GM12878 (cell line): ENCODE data around the gene AIFM3.

Experiments used
- BACH1 ChIP-seq: fragments of 450-650 bp; IDR thresholded peaks from 2 replicates; pipeline ENCODE4 v1.6.1; 2017; ENCODE audit warnings: mild to moderate bottlenecking, borderline replicate concordance
- BRCA1 ChIP-seq: IDR thresholded peaks from 2 replicates; pipeline ENCODE4 v1.6.1; 2011; ENCODE audit warnings: low read depth, low read length, improper control_type of control experiment
- CEBPB ChIP-seq, 2 experiments: fragments of 150-350 bp in 1 of 2; IDR thresholded peaks; 2 replicates each; pipeline ENCODE4 v1.6.1; 2012 to 2014; ENCODE audit warnings: low read depth in 2 of 2, low read length in 2 of 2, borderline replicate concordance in 1 of 2, inconsistent platforms in 1 of 2
- CTCF ChIP-seq, 3 experiments: IDR thresholded peaks in 2 of 3; conservative IDR thresholded peaks in 1 of 3; 2 replicates each; pipeline ENCODE4 v1.5.1; 2011; ENCODE audit warnings: low read depth in 3 of 3, low read length in 3 of 3, mild to moderate bottlenecking in 3 of 3, control low read depth in 2 of 3, moderate library complexity in 2 of 3, inconsistent platforms in 1 of 3, mixed read lengths in 1 of 3; ENCODE audit not compliant: control insufficient read depth in 2 of 3, insufficient read depth in 1 of 3; ENCODE audit errors: extremely low read depth in 1 of 3
- EED ChIP-seq: sonication (generic); IDR thresholded peaks from 2 replicates; pipeline ENCODE4 v1.6.1; 2016; ENCODE audit warnings: antibody characterized with exemption, low read depth
- GATAD2B ChIP-seq: fragments of 450-650 bp; conservative IDR thresholded peaks from 2 replicates; pipeline ENCODE4 v1.6.1; 2017; ENCODE audit warnings: low read depth, mild to moderate bottlenecking, moderate library complexity
- NFYA ChIP-seq: IDR thresholded peaks from 2 replicates; pipeline ENCODE4 v1.6.1; 2011; ENCODE audit warnings: low read depth, mild to moderate bottlenecking, low read length, improper control_type of control experiment, borderline replicate concordance
- PML ChIP-seq: IDR thresholded peaks from 2 replicates; pipeline ENCODE4 v1.6.1; 2012; ENCODE audit warnings: low read length, inconsistent platforms
- SMAD1 ChIP-seq: fragments of 450-650 bp; IDR thresholded peaks from 2 replicates; pipeline ENCODE4 v1.6.1; 2018; ENCODE audit warnings: mild to moderate bottlenecking, low read depth; ENCODE audit not compliant: partially characterized antibody
- SMC3 ChIP-seq: IDR thresholded peaks from 2 replicates; pipeline ENCODE4 v1.6.1; 2011; ENCODE audit warnings: low read length, improper control_type of control experiment, borderline replicate concordance
- TARDBP ChIP-seq: IDR thresholded peaks from 2 replicates; pipeline ENCODE4 v1.6.1; 2016; ENCODE audit warnings: borderline replicate concordance
- ZBTB33 ChIP-seq: fragments of 450-650 bp; IDR thresholded peaks from 2 replicates; pipeline ENCODE4 v1.6.1; 2017; ENCODE audit warnings: mild to moderate bottlenecking

GRCh38 chr22:20998411-20999336 lies 31.6 kb downstream of the AIFM3 start:
- TF ChIP-seq NFYA (no peak), EED (no peak), CEBPB (IDR thresholded peaks at IDR 0.05; ENCODE audit: borderline replicate concordance in 1 of 2, low read depth in 2 of 2, low read length in 2 of 2) (no peak), ZBTB33 (no peak), SMC3 (no peak), TARDBP (no peak), GATAD2B (no peak), CTCF (IDR thresholded peaks at IDR 0.05 in 2 of 3, conservative IDR thresholded peaks at IDR 0.05 in 1 of 3; ENCODE audit: control insufficient read depth in 2 of 3, extremely low read depth in 1 of 3, insufficient read depth in 1 of 3, low read depth in 3 of 3, low read length in 3 of 3) (no peak), BACH1 (no peak), SMAD1 (no peak), PML (0 out of 2 replicates have a peak, but pooled peaks have one; percentile 21), BRCA1 (no peak)
